GM13976 (cell line): ENCODE data around the gene GGPS1.

Source experiments
- DNase-seq: peaks from one replicate; pipeline ENCODE4 v3.0.0; 2012; ENCODE audit warnings: low spot score
- in situ Hi-C: fragments of 300-500 bp; cut with MboI; formaldehyde crosslinking; loops from one replicate; pipeline ENCODE4 v1.12.0; 2022; ENCODE audit warnings: low sequenced_read_pairs, mixed read lengths, inconsistent platforms; ENCODE audit not compliant: unreplicated experiment
- TF ChIP-seq, protein P1 (sequence below): IDR thresholded peaks from 2 replicates; pipeline ENCODE4 v1.5.1; 2012; ENCODE audit warnings: borderline replicate concordance, mild to moderate bottlenecking; ENCODE audit not compliant: insufficient read depth; ENCODE audit errors: extremely low read depth, missing control alignments, control extremely low read depth

GGPS1 gene

DNA sequence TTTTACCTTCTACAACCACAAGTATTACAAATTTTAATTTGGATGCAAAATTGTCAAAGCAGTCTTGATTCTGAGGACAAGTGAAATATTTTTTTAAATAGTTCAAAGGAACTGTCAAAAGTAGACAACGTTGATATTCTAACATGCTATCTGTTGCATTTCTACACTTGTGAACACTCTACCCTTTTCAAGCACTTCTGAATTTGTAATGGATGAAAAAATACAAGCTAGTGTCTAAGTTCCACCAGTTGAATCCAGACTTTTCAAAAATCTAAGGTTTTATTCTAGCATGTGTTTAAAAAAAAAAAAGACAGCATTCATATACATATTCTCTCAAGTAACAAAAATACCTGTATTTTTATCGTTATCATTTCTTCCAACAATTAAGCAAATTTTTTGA lies 2.5 kb upstream of the GGPS1 start:
- TF ChIP-seq, protein P1, sequence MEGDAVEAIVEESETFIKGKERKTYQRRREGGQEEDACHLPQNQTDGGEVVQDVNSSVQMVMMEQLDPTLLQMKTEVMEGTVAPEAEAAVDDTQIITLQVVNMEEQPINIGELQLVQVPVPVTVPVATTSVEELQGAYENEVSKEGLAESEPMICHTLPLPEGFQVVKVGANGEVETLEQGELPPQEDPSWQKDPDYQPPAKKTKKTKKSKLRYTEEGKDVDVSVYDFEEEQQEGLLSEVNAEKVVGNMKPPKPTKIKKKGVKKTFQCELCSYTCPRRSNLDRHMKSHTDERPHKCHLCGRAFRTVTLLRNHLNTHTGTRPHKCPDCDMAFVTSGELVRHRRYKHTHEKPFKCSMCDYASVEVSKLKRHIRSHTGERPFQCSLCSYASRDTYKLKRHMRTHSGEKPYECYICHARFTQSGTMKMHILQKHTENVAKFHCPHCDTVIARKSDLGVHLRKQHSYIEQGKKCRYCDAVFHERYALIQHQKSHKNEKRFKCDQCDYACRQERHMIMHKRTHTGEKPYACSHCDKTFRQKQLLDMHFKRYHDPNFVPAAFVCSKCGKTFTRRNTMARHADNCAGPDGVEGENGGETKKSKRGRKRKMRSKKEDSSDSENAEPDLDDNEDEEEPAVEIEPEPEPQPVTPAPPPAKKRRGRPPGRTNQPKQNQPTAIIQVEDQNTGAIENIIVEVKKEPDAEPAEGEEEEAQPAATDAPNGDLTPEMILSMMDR = no peak
- in situ Hi-C loops = no loop called here
- no peak for DNase-seq

DNA sequence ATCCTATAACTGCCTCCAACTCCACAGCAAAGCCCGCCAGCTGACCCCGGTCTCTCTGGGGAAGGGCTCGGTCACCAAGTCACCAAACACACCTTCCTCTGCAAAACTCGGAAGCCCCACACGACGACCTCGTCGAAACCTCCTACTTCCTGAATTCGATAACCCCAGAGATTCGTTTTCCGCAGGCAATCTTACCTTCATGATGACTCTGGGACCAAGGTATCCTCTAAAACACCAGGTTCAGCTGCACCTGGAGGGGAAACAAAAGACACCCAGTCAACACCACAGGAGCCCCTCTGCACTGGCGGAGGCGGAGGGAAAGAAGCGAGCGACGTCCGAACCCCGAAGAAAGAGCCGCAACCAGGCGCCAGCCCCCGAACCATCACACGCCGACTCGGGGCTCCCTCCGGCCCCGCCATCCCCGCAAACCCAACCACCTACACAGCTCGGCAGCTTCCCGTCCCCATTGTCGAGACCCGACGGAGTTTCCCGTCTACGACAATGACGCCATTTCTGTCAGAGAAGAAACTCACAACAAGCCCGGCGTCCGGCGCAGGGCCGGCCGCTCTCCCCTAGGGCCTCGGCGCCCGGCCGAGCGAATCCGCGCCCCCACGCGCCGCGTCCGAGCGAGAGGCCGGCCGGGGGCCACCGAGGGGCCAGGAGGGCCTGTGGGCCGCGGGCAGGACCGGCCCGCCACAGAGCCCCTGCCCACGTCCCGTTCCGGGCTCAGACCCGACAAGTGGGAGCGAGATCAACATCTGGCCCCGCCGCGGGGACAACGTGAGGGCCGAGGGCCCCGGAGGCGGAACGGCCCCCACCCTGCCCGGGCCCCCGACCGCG lies 1.4 kb upstream of the GGPS1 start:
- in situ Hi-C loops = no loop called here
- TF ChIP-seq, protein P1 = no peak
- peak; percentile 60 for DNase-seq

DNA sequence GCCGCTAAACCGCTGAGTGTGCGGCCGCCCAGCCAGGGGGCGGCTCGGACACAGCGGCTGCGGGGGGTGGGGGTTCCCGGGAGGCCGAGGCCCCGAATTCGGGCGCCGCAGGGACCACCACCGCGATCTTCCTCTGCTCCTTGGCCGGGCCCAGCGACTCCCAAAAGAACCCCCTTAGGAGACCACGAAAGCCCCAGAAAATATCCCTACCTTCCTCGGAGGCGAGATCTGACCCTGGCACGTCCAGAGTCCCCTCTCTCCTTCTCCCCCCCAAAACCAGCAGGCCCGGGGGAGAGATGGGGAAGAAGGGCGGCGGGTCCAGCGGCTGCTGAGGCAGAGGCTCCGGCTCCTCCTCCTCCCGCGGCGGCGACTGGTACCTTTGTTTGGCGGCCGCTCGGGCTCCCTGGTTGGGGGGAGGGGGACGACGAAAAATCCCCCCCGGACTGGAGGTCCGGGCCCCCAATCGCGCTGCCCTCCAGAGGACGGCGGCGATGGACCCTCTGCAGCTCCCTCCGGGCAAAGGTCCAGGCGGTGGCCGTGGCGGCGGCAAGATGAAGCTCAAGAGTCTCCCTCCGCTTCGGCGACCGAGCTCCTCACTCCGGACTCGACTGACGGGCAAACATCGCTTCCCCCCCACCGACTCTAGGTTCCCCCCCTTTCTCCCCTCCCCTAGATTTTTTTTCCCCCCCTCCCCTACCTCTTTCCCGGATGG lies 655 bp upstream of the GGPS1 start, which contains the start of gene ARID4B:
ARID4B (minus strand) TSS at position 621 of the 712 bp plus-strand sequence. CDS start 1,260 bp downstream, outside the sequence.
- no peak for DNase-seq
- TF ChIP-seq, protein P1 = no peak
- in situ Hi-C loops = no loop called here

DNA sequence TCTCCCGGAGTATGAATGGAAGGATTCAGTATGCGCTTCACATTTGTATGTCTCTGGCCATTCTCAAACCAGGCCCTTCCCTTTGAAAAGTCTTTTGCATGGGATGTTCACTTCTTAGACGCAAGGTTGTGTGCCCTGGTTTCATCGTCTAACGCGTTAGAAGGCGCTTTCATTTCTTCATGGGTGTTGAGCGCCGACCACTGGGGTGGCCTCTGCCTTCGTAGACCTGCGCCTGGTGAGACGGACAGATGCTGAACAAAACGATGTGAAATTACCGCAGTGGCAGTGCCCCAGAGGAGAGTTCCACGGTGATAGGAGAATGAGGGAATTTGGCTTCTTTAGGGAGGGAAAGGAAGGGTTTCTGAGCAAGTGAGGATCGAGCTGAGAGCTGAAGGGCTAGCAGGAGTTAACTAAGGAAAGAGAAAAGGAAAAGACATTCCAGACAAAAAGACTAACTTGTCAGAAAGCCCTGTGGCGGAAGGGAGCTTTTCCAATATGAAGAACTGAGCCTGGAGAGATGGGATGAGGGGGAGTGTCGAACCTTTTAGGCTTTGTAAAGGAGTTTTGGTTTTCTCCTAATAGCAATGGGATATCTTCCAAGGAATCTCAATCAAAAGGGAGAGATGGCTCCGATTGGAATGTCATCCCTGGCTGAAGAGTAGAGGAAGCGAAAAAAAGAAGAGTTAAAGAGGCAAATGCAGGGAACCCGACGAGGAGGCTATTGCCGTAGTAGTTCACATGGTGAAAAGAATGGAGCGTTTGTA lies 951 bp downstream of the GGPS1 start:
- in situ Hi-C loops = no loop called here
- DNase-seq = peak; percentile 59
- TF ChIP-seq, protein P1 = peak; percentile 43

DNA sequence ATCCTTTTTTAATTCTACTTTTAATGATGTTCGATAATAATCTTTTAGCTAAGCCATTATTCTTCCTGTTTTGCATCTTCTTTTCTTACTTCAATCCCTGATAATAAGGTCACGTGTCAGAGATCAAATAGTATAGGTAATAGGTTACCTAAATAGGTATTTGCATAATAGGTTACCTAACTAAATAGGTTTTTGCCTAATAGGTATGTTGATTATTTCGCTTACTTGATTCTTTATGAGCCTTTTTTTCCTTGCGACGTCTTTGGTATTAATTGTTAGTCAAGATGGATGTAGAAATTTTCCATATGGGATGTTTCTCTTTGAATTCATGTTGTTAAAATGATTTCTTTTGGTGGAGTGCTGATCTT lies 2.5 kb downstream of the GGPS1 start:
- TF ChIP-seq, protein P1 = no peak
- DNase-seq = no peak
- in situ Hi-C loops = no loop called here

DNA sequence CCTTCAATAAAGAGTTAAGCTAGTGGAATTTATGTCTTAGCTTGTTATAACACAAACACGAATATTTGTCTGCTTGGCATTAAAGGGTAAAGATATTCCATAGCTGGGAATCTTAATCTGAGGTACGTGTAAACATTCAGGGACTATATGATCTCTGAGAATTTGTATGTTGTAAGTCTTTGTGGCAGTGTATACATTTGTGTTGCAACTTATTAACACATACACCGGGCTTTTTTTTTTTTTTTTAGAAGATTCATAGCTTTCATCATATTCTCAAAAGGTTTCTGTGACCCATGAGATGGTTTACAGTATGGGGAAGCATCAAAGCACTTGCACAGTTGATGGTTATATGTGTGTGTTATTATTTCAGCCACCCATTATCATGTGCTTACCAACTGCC lies 3.0 kb downstream of the GGPS1 start:
- in situ Hi-C loops = no loop called here
- TF ChIP-seq, protein P1 = no peak
- no peak for DNase-seq
